ENCODE data around the gene BMPR1B. TPM values are rescaled to one million over a fixed set of nuclear protein-coding genes. Genes with fewer than 3 reads are reported as not detected.

BMPR1B gene
- total RNA-seq, 1 experiment from 2014 or later, result 0.35 TPM

- no peak overlapping the region for H4K8ac ChIP-seq (replicated peaks; ENCODE audit: insufficient read length, low read depth, low read length)
- no peaks in the 10 kb centered on the region for H4K20me1 ChIP-seq (ENCODE audit: control insufficient read depth, insufficient read depth, insufficient read length)
- no peak overlapping the region for H3K4me3 Mint-ChIP-seq
- H3K9me3 Mint-ChIP-seq, result no peaks in the 10 kb centered on the region
- no peak overlapping the region for H3K56ac ChIP-seq (ENCODE audit: insufficient read length, low read depth, low read length)
- H3T11ph ChIP-seq (ENCODE audit: low read length), result no peak overlapping the region
- H3K27ac Mint-ChIP-seq, result no peak overlapping the region
- no peak overlapping the region for H3K4me2 ChIP-seq (ENCODE audit: insufficient read depth, insufficient read length, low read length)
- H2BK12ac ChIP-seq (ENCODE audit: insufficient read length, low read depth, low read length), result no peak overlapping the region
- no peak overlapping the region for H2AFZ ChIP-seq (ENCODE audit: low read length)
- no peaks in the 10 kb centered on the region; the same call in 1 of the 2 replicates for H3K27me3 Mint-ChIP-seq (ENCODE audit: low read depth)
- H3K79me1 ChIP-seq (ENCODE audit: insufficient read depth, low read depth, low read length, poor library complexity, severe bottlenecking), result no peaks in the 10 kb centered on the region
- no peak overlapping the region for H4K5ac ChIP-seq (ENCODE audit: insufficient read length, low read depth, low read length)
- no peak overlapping the region for H2BK20ac ChIP-seq (ENCODE audit: low read depth, low read length, poor library complexity, severe bottlenecking)
- no peak overlapping the region for H3K9ac ChIP-seq (ENCODE audit: extremely low read depth, insufficient read length, low read length)
- no peak for TF ChIP-seq CTCF (conservative IDR thresholded peaks at IDR 0.05)
- no peak overlapping the region for H4K91ac ChIP-seq (ENCODE audit: insufficient read length, low read depth, low read length)
- H2BK120ac ChIP-seq (ENCODE audit: low read depth, low read length, poor library complexity, severe bottlenecking), result no peak overlapping the region
- no peak for DNase-seq
- H2BK15ac ChIP-seq (ENCODE audit: low read depth, low read length), result no peak overlapping the region
- peaks cover 9 to 23% of the 10 kb centered on the region in 2 experiments; a peak in 3 of 4 replicates for H3K4me1 Mint-ChIP-seq
- no peaks in the 10 kb centered on the region for H3K4me1 ChIP-seq (ENCODE audit: insufficient read depth, low read length)
- no peaks in the 10 kb centered on the region for H3K27me3 ChIP-seq (ENCODE audit: insufficient read depth, low read length)
- H2AK5ac ChIP-seq (ENCODE audit: insufficient read length, low read length), result no peak overlapping the region
- H3K14ac ChIP-seq (ENCODE audit: insufficient read depth, low read length), result no peak overlapping the region
- no peaks in the 10 kb centered on the region for H3K79me2 ChIP-seq (ENCODE audit: insufficient read depth, low read length)
- H3K23me2 ChIP-seq (ENCODE audit: insufficient read length, low read depth, low read length, poor library complexity, severe bottlenecking), result no peaks in the 10 kb centered on the region
- no peak overlapping the region for H3K27ac ChIP-seq (ENCODE audit: insufficient read length, low read depth, low read length)
- H2BK5ac ChIP-seq (ENCODE audit: insufficient read length, low read length), result no peak overlapping the region
- H3K23ac ChIP-seq (ENCODE audit: insufficient read length, low read depth, low read length), result no peak overlapping the region
- H3K4ac ChIP-seq (ENCODE audit: low read depth, low read length), result no peak overlapping the region
- no peak overlapping the region for H3K18ac ChIP-seq (ENCODE audit: insufficient read length, low read depth, low read length)
- no peaks in the 10 kb centered on the region for H3K9me3 ChIP-seq (ENCODE audit: control insufficient read depth, low read depth, low read length)
- H3K36me3 Mint-ChIP-seq (ENCODE audit: insufficient read depth in 1 of 3, low read depth in 3 of 3), result no peaks in the 10 kb centered on the region
Observed at GRCh38 chr4:94934864-94935263, 177.1 kb downstream of the BMPR1B start.

Data from H9 (cell line).